ENCODE data around the gene HOXC4. TPM values are rescaled to one million over a fixed set of nuclear protein-coding genes. Genes with fewer than 3 reads are reported as not detected.

Gene HOXC4
- polyA plus RNA-seq, 1 donor, result 9.1 TPM

DNA sequence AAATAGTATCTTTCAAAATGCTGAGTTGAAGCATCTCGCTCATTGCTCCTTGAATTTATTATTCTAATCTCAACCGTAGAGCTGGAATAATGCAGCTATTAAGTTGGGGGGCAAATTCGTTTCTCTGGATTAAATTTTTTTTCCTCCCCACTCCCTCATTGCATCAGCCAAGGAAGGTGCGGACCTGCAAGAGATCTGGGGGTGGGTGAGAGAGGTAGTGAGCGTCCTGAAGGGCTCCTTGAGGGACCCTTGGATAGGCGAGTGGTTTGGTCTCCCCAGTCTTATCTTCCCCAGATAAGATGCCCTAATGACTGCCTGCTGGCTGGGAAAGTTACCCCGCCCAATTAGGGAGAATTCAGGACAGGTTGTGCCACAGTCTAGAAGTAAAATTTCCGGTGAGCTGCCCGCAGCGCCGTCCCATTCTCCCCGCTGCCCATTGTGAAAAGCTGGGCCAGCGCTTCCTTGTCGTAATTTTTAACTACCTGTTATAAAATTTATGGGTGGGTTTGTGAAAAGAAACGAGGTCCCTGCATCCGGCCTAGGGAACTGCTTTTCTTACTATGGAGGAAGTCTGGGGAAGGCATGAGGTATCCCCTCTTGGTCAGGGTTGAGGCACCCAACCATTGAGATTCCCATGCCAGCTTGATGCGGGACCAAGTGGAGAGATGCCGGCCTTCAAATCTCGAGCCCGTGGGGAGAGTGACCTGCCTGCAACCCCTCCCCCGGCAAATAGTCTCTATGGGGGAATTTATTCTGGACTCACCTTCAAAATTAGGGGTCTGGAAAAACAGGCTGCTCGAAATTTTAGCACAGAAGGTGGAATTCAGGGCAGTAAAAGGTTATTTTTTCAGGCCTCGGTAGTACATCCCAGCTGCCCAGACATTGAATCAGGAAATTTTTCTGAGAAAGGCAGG lies 38.4 kb upstream of the HOXC4 start:
- DNase-seq (ENCODE audit: low read depth), result no peak

DNA sequence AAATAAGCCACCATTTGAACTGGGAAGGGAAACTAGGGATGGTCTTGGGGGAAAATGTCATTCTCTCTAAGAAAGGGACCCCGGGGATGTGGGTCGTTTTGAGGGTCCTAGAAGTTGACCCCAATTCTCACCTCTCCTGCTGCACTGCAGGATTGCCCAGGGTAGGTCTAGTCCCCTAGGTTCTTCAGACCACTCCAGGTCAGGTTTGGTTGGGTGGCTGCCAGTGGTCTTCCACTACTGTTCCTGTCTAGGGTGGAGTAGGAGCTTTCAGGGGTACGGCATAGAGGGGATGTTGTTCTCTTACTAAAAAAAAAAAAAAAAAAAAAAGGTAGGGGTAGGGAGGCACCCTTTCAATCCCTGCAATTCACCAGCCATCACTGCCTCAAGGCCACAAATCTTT lies 37.6 kb upstream of the HOXC4 start:
- DNase-seq (ENCODE audit: low read depth), result no peak

DNA sequence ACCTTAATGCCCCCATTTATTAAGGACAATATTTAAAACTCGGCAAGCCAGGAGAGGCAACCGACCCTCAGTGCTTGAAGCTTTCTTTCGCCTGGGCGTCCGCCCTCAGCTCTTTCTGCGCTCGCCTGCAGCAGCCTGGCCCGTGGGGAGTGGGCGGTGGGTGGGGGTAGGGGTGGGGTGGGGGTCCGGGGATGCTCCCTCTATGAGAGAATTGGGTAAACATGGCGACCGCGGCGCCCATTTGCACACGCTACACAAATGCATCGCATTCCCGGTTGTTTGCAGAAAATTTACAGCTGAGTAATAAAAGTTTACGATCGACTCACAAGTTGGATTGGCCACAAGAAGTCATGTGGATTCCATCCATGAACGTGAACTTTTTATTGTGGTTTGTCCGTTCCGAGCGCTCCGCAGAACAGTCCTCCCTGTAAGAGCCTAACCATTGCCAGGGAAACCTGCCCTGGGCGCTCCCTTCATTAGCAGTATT lies 37.1 kb upstream of the HOXC4 start:
- DNase-seq (ENCODE audit: low read depth), result no peak

DNA sequence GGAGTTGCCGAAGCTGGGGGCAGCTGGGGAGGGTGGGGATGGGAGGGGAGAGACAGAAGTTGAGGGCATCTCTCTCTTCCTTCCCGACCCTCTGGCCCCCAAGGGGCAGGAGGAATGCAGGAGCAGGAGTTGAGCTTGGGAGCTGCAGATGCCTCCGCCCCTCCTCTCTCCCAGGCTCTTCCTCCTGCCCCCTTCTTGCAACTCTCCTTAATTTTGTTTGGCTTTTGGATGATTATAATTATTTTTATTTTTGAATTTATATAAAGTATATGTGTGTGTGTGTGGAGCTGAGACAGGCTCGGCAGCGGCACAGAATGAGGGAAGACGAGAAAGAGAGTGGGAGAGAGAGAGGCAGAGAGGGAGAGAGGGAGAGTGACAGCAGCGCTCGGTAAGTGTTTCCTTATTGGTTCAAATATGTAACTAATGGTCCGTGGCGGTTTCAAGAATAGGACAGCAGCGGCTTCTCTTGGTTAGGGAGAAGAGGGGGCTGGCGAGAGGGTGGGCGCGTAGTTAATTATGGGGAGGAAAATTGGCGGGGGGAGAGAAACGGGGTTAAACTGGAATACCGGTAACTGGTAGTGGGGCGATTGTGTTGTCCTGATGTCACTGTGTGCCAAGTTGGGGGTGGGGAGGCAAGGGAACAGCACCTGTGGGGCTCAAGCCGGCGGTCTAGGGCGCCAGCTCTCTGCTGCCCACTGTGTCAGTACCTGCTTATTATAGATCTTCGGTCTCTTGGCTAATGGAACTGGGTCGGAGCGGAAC lies 36.4 kb upstream of the HOXC4 start:
- no peak for DNase-seq (ENCODE audit: low read depth)

DNA sequence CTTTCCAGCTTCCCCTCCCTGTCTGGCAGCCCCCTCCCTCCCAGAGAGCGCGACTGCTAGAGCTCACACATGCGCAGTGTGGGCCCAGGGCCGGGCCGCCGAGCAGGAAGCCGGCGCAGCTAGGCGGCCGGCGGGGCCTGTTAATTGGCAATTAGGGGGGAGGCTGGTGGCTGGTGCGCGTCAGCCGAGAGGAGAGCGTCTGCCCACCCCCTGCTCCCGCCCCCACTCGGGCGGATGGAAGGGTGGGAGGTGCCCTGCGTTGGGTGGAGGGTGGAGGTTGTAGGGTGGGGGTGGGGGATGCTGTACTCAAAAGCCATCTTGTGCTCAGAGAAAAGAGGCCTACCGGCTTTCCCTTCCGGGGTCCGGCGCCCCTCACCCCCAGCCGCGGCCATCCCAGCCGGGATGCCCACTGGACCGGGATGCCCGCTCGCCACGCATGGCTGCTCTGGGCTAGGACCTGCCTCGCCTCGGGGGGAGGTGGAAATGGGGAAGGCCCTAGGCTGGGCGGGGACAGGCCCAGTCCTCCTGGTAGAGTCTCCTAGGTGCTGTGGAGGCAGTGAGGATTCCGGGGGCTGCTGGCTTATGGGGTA lies 35.7 kb upstream of the HOXC4 start:
- peak; percentile 50 for DNase-seq (ENCODE audit: low read depth)

DNA sequence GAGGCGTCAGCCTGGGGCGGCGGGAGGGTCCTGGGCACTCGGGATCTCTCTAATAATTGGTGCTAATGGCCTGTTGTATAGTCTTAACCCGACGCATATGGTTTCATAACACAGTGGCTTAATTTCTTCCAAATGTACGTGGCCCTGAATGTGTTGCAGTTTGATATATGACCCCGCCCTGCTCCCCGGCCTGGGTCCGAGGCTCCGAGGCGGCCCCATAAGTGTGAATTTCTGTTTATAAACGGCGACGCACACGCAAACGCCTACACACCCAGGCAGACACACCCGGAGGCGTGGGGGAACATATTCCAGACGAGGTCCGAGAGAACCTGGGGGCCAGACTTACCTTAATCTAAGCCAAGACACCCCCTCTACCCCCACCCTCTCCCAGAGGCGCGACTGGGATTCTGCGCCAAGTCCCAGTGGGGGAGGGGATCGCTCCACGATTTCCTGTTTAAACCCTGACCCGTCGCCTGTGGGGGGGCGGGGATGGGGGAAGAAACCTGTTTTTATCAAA lies 35.1 kb upstream of the HOXC4 start:
- DNase-seq (ENCODE audit: low read depth), result no peak

DNA sequence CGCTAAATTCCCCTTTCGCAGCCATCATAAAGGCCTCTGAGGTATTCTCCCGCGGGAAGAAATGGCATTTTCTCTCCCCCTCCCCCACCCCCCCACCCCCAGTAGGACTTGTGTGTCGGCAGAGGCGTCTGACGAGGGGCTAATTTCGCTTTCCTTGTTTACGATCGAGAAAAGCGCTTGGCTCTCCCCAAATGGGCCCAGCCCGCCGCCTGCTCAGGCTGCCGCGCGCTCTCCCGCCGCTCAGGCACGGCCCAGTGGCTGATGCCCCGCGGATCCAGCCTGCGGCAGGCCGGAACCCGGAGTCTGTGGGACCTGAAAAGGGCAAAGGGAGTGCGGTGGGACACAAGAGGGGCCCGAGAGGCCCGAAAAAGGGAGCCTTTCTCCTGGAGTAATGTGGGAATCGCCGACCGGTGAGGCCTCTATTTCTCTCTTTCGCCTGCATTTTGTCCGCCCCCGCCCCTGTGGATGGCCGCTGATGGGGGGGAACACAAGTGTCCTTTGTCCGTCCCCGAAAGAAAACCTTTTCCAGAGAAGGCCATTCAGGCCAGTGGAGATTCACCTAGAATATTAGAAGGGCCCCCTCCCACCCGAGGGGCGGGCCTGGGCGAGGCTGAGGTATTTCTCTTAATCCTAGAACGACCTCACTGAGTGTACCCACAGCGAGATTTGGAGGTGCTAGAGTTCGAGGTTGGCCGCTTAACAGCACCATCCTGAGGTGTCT lies 34.4 kb upstream of the HOXC4 start:
- DNase-seq (ENCODE audit: low read depth), result no peak

DNA sequence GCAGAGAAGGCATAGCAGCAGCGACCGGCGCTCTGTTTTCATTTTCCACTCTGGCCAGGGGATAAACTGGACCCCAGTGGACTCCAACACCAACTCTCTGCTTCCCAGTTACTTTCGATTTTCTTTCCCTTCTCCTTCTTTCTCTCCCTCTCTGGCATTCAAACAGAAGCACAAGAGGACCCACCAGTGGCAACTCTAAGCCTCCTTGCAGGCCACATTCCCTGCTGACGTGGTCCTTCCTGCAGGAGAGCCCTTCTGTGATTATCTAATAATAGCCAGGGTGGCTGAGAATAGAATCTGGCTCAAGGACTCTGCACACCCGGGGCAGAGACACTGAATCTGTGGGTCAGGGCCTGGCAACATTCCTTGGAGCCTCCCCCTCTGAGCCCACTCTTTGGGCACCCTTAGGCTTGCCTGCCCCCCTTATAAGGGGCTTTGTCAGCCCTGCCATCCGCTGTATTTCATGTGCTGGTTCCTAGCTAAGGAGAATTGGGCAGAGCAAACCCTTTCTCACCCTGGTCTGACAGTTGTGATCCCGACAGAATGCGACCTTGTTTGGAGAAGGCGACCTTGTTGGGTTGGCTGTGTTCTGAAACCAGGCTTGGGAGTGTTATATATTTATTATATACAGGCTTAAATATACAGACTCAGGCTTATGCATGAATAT lies 33.6 kb upstream of the HOXC4 start:
- DNase-seq (ENCODE audit: low read depth), result no peak

DNA sequence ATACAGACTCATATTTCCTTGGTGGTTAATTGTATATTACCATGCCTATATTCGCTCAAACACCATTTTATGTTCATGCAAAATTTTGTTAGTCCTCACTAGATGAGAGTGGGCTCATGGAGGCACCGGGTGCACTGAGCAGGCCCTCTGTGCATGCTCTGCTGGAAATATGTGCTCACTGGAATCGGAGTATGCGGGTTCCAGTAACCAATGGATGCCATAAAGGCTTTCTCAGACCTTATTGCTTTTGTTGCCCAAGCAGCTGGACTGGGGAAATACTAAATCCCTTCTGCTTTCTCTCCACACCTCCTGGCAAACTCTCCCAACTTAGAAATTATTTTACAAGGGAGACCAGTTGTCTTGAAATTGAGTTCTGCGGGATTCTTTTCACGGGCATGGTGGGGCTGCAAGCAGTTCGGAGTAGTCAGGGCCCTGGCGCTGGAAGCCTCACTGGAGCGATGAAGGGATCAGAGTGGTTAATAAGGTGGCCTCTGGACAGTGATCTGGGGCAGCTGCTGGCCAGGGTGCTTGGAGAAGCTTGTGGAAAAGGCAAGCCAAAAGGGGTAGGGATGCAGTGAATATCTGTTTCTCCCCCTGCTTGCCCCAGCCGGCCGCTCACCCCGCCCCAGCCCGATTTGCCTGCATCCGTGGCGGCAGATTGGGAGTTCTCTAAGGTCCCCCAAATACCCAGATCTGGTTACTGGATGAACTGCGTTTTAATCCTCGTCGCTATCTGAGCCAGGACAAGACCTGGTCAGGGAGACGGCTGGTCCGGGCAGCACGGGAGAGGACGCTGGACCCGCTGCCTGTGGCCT lies 32.8 kb upstream of the HOXC4 start:
- no peak for DNase-seq (ENCODE audit: low read depth)

DNA sequence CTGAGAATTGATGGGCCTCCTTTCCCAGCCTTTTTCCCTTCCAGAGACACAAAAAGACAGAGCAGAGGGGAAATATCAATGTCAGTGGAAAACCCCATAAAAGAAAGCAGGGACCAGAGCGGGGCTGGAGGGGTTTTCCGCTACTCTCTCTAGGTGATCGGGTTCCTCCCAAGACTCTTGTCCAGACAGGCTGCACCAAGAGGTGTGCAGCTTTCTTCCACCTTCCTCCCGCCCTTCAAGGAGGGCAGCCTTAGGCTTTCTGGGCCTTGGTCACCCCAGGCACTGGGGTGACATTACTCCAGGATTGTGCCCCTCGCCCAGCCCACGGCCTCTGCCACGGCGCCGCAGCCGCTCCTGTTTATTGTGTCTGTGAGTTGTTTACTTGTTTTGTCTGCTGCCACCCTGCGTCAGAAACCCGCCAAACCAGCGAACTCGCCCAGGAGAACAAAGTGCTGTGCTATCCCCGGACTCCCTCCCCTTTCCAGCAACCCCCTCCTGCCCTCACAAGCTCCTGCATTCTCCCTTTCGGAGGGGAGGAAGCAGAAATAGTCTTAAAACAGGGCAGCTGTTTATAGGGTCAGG lies 32.1 kb upstream of the HOXC4 start:
- no peak for DNase-seq (ENCODE audit: low read depth)

DNA sequence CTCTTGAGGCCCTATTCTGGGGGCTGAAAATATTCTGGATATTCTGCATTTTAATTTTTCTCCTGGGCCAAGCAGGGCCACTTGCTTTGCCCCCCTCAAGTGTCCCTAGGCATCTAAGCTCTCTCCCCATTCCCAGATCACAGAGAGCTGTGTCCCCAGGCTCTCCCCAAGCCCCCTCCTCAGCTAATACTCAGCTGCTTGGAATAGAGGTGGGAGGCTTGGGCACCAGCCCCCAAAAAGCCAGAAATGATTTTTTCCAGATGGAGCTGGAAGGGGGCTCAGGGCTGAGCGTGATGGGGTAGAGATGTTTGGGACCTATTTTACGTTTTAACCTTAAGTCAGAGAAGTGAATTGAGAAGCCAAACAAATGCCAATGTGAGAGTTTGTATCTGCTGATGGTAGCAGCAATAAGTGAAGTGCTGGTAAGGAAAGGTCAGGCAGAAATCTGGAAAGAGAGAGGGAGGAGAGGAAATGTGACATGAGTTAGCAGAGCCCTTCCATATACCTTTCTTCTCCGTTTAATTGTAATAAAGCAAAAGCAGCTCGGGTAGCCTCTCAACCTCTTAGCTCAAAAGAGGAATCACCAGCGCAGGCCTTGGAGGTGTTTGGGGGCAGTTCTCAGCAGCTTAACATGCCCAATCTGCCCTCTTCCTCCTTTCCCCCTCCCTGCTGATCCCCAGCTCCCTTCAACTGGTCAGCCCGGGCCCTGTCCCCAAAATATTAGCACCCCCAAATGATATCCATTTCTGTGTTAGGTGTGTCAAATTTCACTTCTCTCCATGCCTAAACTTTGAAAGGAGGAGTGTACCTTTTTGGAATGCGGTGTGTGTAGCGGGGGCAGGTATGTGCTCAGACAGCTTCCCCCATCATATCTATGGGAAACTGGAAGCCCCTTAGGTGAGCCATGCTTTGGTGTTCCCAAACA lies 30.4 kb upstream of the HOXC4 start:
- DNase-seq (ENCODE audit: low read depth), result no peak

DNA sequence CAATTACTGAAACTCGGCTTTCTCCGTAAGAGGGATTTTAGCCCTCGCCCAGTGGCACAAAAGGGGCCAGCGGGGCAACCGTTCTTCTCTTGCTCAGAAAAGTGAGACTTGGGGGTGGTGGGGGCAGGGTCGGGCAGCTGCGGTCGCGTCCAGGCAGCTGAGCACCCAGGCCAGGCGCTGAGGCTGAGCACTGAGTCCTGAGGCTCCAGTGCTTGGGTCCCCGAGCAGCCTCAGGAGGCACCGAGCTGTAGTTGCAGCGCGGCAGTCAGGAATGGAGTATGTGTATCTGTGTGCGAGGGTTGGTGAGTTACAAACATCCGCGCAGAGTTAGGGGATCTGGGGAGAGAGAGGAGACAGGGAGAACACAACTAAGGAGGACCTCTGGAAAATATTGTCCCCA lies 29.5 kb upstream of the HOXC4 start:
- DNase-seq (ENCODE audit: low read depth), result no peak

DNA sequence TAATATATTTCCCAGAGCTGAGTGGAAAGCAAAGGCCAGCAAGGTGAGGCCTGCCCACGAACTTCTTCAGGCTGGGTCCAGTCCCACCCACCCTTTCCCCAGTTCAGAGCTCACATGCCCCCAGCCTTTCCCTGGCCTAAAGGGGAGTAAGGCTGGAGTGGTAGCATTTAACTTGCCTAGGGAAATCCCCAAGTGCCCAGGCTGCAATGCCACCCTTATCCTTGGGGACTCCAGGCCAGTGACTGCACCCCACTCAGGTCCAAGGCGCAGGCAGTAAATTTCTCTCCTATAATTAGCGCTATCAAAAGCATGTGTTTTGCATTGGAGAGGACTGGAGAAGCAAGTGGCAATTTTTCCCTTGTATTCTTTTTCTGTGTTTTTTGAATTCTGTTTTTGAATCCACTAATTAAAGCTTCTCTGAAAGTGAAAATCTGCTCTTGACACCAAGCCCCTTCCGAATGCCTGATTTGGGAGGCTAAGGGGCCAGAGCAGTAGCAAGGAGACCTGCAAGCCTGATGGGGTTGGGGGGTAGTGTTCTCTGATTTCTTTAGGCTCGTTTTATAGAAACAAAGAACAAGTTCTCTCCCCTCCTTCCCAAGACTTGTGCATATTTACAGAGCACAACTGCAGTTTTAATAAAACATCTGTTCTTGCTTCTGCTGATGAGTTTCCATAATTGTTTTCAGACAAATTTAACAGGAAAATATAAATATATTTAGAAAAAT lies 28.9 kb upstream of the HOXC4 start:
- no peak for DNase-seq (ENCODE audit: low read depth)

DNA sequence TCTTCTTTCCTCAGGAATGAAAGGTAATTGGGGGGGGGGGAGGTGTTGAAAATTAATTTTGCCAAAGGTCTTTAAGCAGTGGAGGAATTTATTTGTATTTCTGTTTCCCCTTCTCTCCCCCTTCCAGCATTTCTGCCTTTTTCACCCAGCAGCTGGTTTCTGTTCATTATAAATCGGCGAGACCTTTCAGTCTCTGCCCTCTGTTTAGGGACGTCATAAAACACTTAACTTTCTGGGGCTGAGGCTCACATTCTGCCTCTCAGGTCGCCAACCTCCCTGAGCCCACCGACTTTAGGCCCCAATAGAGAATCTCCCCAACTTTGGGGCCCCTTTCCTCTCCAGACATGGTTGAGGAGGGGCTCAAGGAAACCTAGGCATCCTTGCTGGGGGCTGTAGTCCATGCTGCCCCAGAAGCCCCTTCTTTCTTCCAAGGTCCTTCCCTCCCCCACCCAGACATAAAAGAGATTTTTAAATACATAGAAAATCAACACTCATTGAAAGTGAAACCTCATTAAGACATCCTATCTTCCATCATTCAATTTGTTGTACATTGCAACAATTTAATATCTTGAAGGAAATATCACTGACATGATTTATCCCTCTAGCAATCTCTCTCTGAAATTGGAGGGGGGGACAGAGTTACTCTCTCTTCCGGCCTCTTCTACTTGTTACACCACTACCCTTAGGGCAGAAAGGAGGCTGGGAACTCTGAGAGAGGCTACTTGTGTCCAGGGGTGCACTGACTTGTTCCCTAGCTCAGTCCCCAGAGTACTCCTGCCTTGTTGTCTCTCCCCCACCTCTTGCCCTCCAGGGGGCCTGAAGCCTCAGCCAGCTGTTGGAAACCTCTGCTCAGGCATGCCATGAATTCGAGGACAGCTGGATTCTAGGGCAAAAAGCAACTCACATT lies 27.9 kb upstream of the HOXC4 start:
- no peak for DNase-seq (ENCODE audit: low read depth)

DNA sequence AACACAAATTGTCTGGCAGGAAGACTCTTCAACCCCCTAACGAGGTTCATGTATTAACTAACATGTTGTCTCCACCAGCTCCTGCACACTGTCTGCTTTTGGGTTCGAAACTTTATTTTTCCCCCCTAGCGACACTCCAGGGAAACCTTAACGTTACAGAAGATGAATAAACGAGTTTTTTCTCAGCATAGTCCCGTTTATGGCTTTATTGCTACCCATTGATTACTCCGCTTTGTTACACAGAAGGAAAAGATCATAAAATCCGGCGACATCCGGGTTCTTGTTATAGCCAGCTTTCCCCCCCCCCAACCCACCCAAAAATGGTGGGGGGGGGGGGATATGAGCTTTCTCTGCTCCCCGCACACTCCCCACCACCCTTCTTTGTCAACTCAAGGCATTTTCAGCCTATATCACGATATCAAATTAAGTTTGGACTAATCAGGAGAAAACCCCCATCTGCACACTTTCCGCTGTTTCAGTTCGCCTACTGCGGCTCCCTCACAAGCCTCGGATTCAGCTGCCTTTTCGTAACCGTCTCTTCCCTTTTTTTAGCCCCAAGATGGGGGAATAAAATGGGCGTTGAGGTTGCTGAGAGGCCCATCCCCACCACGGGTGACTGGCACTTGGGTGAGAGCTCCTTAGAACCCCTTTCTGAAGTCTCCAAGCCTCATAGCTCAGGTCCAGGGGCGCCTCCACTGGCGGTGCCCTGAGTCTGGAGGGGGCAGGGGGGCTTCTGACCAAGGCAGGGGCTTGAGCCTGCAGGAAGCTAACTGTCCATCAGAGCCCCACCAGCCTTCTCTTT lies 26.8 kb upstream of the HOXC4 start:
- DNase-seq (ENCODE audit: low read depth), result no peak

DNA sequence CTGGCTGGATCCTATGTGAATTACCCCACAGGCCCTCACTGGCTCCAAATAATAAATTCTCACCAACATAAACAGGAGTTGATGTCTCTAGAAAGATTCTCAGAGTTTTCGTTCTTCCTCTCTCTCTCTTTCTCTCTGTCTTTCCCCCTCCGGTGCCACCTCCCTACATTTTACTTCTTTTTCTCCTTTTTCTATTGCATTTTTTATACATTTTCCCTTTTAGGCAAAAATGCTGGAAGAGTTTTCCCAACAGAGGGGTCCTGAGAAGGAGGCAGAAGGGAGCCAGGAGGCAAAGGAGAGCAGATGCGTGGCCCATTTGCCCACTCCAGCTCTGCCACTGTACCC lies 26.2 kb upstream of the HOXC4 start:
- no peak for DNase-seq (ENCODE audit: low read depth)
